HG03039 (cell line): Measurements from ENCODE around the gene LRRTM3.

Experiments used
- ATAC-seq: cut with Tn5 transposase; IDR thresholded peaks from one replicate; pipeline ENCODE4 v1.9.1; 2021; ENCODE audit warnings: mild to moderate bottlenecking, moderate library complexity; ENCODE audit not compliant: unreplicated experiment

The LRRTM3 gene

DNA sequence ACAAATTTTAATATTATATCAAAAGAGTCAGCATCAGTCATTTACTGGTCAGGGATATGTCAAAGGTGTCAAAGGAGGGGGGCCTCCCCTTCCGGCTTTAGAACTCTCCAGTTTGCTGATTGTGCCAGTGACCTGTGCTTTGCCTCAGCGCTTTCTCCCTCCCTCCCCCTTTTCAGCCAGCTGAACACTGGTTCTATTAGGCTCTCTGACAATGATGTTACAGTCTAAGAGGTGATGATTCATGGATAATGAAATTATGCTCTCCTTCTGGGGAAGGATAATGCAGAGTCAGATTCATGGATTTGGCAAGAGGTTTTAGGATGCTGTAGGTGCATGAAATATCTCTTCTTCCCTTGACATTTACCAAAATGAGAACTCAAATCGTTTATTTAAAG is 6.1 kb downstream of the LRRTM3 start:
- ATAC-seq, result no peak

- ATAC-seq, result no peak
Measured at GRCh38 chr10:66934711-66935110, 8.9 kb downstream of the LRRTM3 start.

GRCh38 chr10:66940965-66941364 is 15.1 kb downstream of the LRRTM3 start:
- no peak for ATAC-seq

DNA sequence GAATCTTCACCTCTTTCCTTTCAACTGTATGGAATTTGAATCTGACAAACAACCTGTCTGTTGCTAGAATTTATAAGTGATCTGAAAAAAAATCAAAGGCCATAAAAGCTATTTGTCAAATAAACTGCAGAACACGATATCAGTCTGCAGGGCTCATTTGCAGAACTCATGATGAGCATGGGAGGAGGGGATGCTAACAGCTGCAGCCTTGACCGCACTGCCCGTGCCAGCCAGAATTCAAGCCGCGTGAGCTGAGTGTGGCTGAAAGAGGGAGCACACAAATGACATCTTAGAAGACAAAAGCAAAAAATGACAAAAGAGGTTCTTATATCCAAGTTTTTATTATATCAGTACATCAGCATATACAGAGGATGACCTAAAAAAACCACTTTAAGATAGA is 15.7 kb downstream of the LRRTM3 start:
- no peak for ATAC-seq

DNA sequence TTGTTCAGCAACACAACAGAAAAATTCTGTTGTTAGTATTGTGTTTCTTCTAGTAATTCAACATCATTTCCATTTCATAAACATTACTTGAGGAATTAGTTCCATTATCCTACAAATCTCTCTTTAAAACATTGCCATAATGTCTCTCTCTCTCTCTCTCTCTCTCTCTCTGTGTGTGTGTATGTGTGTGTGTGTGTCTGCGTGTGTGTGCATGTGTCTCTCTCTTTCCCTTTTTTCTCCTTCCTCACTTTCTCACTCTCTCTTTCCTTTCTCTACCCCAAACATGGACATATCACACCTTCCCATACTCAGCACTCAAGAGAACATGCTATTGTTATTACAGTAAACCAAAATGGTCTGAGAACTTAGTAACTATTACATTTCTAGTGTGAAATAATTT is 16.6 kb downstream of the LRRTM3 start:
- no peak for ATAC-seq

GRCh38 chr10:66943590-66943989 is 17.8 kb downstream of the LRRTM3 start:
- ATAC-seq, result no peak

DNA sequence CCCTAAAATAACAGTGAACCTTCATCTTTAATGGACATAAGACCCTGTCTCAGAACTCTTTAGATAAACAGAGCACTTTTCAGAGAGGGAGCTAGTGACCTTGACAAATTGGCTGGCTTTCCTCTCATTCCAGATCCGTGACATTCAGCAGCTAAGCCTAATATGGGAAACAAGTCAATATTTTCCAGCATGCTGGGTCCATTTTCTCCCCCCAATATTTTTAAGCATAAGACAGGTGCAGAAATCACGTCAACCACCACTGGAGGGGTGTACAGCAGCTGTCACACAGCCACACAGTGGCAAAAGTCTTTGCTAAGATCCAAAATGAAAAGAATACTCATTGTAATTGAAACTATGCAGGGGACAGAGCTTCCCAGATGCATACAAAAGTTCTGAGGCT is 26.1 kb downstream of the LRRTM3 start:
- no peak for ATAC-seq

DNA sequence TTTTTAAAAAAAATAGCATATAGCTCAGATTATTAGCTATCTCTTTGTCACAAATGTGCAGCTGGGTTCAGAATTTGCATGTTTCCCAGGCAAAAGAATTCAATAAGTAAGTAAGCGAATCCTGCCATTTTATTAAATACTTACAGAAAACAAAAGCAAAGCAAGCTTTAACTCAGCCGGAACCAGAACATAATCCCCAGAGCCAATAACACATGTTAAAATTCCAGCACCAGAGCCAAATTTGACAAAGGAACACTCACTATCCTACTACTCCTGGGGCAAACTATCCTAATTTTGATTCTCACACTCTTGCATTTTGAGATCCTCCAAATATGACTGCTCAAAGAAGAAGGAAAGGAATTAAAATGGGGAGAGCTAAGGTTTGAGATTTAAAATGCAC is 32.6 kb downstream of the LRRTM3 start:
- no peak for ATAC-seq

GRCh38 chr10:66964946-66965345 is 39.1 kb downstream of the LRRTM3 start:
- ATAC-seq, result no peak

GRCh38 chr10:66980246-66980815 is 54.5 kb downstream of the LRRTM3 start:
- ATAC-seq, result no peak

DNA sequence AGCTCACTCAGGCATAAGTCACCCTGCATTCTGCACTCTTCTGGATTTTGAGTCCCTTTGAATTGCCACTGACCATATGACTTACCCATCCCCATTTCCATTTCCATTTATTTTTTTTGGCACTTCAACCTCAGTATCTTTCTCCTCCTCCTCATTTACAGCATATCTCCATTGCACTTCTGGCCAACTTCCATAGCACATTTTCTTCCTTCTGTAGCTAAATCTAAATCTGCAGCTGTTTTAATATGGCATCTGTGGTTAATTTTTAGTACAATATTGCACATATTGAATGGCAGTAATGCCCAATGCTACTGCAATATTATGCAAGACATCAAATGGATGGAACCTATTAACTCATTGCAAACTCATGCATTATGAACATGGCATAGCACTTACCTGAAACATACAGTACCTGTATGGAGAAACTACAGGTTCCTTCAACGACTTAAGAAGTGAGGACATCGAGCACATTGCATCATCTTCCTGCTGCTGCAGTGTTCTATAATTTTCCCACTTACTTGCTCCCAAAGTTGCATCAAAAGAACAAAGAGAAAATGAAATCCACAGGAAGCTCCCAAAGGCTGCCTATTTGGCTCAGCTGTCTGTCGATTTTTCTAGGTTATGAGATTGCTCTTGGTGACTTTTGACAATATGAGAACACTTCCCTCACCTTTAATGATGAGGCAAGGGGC is 55.7 kb downstream of the LRRTM3 start:
- no peak for ATAC-seq

- ATAC-seq, result no peak
Measured at GRCh38 chr10:66982053-66982420, 56.2 kb downstream of the LRRTM3 start.

GRCh38 chr10:66982792-66983474 is 57.1 kb downstream of the LRRTM3 start:
- ATAC-seq, result no peak

DNA sequence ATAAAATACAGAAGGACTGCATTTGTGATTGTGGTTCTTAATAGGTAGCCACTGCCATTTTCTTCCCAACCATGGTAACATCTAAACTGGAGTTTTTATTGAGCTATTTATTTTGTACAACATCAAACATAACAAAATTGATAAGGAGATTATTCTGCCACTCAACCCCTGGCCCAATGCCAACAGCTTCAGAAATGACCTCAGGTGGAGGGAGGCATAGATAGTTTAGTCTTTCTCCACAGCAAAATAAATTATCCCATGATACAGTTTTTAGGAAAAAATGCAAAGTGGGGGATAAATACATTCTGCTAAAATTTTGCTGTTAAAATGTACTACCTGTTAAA is 57.6 kb downstream of the LRRTM3 start:
- ATAC-seq, result no peak

DNA sequence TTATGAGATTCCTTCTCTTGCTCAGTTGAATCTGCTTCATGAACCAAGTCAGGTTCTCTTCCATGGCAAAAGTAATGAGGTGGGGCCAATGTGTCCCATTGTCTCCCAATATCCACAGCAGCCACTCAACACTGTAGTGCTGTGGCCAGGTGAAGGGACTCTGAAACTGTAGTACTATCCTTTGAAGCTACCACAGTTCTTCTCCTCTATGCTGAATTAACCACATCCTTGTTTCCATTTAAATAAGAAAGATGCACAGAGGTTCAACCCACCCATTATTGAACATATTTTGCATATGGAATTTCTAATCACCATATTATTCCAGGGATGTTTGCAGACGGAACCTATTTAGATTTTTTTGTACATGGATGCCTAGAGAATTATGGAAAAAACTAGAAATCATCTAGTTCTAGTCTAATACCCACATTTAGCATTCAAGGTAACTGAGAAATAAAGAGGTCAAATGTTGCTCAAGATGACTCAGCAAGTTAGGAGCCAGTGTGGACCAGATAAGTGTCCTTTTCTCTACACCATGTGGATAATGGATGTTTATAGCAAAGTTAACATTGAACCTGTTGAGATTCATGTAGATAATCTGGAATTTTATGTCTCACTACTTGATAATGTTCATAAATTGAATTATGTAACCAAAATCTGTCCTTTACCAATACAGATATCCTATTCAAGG is 64.5 kb downstream of the LRRTM3 start:
- ATAC-seq, result no peak

DNA sequence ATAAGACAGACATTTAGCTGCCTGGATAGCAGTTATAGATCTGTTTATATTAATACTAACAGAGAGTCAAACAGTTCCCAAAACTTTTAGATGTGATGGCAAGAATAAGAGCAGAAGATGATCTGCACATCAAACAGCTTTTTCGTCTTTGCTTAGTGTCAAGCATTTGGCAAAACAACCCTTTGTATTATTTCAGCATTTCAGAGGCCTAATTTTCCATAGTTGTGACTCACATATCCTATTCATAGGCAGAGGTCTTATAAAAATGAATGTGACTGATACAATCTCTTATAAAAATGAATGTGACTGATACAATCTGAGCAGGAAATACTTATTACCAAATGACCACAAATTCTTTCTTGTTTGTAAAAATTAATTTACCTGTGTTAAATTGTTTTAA is 71.2 kb downstream of the LRRTM3 start:
- no peak for ATAC-seq

DNA sequence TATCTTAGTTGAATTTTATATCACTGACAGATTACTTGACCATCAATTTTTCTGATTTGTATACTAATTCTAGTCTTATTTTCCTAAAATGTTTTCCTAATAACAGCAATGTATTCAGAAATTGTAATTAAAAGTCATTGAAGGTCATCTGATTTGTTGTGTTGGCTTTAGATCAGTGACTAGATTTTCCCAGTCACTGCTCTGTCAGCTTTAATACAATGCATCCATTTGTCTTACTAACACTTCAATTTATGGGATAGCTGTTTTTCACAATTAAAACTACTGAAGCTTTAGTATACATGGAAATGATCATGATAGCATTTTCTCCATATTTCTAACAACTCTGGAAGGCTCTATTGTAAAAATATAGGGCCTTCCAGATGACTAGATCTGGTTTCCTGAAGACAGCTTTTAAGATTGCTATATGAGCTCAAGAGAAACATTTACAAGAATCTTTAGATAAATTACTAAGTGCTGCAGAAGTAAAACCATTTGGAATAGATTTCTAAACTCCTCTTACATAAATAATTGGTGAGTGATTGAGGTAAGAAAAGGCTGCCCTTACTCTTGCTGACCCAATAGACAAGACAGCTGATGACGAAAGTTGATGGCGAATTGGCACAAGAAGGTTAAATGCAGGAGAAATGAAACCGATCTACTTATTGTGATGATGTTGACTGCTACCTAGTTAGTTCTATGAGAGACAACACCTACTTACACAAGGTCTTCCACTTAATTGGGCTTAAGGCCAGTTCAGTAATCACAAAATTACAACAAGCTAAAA is 74.1 kb downstream of the LRRTM3 start:
- no peak for ATAC-seq

- no peak for ATAC-seq
Measured at GRCh38 chr10:67004690-67005089, 78.9 kb downstream of the LRRTM3 start.

DNA sequence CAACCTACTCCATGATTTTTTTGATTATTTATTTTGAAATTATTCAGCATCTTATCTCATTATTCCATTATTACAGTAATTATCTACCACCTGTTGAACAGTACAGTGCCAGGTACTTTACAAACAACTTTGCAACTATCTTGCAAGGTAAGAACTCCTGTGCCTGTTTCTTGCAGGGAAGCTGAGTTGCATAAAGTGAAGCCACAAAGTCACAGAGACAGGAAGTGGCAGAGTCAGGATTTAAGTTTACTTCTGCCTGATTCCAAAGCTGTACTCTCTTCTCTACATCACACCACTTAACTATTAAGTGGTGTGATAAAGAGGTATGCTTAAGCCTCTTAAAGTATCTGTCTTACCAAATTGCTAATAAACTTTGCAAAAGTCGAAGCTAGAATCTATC is 80.1 kb downstream of the LRRTM3 start:
- ATAC-seq, result no peak

GRCh38 chr10:67011480-67011879 is 85.6 kb downstream of the LRRTM3 start:
- ATAC-seq, result no peak

DNA sequence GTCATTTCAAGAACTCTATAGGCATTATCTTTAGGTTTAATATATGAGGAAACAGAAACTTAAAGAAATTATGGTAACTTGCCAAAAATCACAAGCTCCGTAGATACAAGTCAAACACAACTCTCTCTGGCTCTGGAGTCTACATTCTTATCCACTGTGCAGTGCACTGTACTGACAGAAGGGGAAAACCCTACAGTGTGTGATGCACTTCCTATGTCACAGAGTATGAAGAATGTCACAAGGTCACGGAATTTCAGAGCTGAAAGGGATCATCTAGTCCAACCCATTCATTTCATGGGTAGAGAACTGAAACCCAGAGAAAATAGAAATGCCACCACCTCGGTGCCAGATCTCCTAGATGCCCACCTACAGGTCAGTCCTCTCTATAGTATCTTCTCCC is 86.1 kb downstream of the LRRTM3 start:
- no peak for ATAC-seq
